ENCODE data around the gene RRAS.
"Not testable (repeated sequence)": the region's sequence is repeated elsewhere in the genome, so short reads cannot be mapped to it uniquely, and the experiment has no call there.

RRAS gene

DNA sequence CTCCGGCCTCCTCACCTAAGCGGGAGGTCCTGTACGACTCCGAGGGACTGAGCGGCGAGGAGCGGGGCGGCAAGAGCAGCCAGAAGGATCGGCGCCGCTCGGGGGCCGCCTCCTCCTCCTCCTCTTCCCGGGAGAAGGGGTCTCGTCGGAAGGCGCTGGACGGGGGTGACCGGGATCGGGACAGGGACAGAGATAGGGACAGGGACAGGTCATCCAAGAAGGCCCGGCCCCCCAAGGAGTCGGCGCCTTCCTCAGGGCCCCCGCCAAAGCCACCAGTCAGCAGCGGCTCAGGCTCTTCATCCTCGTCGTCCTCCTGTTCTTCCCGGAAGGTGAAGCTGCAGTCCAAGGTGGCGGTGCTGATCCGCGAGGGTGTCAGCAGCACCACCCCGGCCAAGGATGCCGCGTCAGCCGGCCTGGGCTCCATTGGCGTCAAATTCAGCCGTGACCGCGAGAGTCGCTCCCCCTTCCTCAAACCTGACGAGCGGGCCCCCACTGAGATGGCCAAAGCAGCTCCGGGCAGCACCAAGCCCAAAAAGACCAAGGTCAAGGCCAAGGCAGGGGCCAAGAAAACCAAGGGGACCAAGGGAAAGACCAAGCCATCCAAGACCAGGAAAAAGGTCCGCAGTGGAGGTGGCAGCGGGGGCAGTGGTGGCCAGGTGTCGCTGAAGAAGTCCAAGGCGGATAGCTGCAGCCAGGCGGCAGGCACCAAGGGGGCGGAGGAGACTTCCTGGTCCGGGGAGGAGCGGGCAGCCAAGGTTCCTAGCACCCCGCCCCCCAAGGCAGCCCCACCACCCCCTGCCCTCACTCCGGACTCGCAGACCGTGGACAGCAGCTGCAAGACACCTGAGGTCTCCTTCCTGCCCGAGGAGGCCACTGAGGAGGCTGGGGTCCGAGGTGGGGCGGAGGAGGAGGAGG is 12.9 kb upstream of the RRAS start:
- no peak for DNase-seq

DNA sequence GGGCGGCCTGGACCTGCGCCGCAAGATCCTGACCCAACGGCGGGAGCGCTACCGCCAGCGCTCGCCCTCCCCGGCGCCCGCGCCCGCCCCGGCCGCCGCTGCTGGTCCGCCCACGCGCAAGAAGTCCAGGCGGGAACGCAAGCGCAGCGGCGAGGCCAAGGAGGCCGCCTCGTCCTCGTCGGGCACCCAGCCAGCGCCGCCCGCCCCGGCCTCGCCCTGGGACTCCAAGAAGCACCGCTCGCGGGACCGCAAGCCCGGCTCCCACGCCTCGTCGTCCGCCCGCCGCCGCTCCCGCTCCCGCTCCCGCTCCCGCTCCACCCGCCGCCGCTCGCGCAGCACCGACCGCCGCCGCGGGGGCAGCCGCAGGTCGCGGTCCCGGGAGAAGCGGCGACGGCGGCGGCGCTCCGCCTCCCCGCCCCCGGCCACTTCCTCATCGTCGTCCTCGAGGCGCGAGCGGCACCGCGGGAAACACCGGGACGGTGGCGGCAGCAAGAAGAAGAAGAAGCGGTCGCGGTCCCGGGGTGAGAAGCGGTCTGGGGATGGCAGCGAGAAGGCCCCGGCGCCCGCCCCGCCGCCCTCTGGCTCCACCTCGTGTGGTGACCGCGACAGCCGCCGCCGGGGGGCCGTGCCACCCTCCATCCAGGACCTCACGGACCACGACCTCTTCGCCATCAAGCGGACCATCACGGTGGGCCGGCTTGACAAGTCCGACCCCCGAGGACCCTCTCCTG is 12.0 kb upstream of the RRAS start:
- DNase-seq: no peak

DNA sequence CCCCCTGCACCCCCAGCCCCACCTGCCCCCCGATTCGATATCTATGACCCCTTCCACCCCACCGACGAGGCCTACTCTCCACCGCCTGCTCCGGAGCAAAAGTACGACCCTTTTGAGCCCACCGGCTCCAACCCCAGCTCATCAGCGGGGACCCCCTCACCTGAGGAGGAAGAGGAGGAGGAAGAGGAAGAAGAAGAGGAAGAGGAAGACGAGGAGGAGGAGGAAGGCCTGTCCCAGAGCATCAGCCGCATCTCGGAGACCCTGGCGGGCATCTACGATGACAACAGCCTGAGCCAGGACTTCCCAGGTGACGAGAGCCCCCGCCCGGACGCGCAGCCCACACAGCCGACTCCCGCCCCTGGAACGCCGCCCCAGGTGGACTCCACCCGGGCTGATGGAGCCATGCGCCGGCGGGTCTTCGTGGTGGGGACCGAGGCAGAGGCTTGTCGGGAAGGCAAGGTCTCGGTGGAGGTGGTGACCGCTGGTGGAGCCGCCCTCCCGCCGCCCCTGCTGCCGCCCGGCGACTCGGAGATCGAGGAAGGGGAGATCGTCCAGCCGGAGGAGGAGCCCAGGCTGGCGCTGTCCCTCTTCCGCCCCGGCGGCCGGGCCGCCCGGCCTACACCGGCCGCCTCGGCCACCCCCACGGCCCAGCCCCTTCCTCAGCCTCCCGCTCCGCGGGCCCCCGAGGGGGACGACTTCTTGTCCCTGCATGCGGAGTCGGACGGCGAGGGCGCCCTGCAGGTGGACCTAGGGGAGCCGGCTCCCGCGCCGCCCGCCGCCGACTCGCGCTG is 11.3 kb upstream of the RRAS start:
- no peak for DNase-seq

DNA sequence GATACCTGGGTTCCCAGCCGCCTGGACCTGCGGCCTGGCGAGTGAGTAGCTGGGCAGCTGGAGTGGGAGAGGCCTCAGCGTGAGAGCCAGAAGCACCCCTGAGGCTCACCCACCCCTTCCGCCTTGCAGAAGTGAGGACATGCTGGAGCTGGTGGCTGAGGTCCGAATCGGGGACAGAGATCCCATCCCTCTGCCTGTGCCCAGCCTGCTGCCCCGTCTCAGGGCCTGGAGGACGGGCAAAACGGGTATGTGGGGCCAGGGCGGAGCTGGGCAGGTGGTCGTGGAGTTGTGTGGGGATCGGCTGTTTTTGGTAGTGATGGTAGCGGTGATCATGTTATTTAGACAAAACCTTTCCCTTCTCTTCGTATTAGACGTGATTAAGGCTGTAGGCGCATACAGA is 6.6 kb upstream of the RRAS start:
- no peak for DNase-seq

DNA sequence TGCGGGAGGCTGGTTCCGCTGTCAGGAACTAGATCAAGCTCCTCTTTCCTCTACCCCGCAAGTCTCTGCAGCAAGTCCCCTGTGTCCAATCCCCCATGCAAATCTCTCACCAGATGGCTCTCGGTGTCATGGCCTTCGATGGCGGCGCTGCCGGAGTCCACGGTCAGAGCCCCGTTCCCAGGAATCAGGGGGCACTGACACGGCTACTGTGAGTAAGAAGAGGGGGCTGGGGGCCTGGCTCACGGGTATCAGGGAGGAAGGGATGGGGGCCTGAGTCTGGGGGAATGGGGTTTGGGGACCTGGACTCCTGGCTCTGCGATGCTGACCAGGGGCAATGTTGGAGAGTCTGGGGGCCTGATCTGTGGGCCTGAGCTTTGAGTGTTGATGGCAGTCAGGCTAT is 6.1 kb upstream of the RRAS start:
- no peak for DNase-seq

DNA sequence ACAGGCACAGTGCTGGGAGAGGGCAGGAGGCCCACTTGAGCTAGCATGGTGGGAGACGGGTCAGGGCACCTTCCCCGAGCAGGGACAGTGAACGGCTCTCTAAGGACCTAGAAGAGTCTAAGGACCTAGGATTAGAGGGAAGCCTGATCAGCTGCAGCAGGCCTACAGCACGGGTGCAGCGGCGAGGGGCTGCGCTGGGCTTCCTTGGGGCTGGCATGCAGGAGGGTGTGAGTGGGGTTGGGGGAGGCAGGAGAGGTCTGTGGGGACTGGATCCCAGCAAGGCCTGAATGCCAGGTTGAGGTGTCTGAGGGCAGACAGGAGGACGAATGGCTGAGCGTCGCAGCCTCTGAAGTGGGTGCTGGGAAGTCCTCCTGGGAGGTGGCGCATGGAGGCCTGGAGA is 5.6 kb upstream of the RRAS start:
- no peak for DNase-seq

DNA sequence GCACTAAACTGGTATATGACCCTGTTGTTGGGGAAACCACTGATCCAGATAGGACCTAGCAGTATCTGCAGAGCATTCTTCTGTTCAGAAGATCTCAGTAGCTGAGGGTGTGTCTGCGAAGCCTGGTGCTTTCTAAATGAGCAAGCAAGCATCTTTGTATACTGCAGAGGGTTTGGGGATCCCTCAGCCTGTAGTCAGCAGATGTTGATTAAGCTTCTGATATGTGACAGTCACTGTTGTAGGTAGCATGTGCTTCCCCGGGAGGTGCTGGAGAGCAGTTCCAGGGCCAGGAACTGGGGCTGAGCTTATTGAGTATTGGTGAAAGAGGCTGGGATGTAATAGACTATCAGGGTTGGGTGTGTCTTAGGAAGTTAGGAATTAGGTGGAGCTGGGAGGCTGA is 3.5 kb upstream of the RRAS start:
- no peak for DNase-seq

DNA sequence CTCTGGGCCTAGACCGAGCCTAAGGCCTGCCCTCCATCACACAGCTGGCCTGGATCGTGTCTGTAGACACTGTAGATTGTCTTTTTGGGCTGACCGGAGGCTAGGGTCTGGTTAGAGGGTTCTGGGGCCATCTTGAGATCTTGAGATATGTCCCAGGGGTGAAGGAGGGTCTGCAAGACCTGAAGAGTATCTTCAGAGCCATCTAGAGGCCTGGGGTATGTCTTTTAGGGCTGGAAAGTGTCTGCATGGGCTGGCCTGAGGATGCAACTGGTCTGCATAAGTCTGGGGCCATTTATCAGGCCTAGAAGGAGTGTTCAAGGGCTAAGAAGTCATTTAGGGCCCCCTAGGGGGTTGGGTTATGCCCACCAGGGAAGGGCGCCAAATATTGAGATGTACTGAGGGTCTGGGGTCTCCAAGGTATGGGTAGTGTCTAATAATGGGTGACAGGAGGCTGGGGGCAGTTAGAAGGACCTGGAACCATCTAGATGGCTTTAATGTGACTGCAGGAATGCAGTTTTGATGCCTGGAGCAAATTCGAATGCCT is 2.6 kb upstream of the RRAS start:
- no peak for DNase-seq

DNA sequence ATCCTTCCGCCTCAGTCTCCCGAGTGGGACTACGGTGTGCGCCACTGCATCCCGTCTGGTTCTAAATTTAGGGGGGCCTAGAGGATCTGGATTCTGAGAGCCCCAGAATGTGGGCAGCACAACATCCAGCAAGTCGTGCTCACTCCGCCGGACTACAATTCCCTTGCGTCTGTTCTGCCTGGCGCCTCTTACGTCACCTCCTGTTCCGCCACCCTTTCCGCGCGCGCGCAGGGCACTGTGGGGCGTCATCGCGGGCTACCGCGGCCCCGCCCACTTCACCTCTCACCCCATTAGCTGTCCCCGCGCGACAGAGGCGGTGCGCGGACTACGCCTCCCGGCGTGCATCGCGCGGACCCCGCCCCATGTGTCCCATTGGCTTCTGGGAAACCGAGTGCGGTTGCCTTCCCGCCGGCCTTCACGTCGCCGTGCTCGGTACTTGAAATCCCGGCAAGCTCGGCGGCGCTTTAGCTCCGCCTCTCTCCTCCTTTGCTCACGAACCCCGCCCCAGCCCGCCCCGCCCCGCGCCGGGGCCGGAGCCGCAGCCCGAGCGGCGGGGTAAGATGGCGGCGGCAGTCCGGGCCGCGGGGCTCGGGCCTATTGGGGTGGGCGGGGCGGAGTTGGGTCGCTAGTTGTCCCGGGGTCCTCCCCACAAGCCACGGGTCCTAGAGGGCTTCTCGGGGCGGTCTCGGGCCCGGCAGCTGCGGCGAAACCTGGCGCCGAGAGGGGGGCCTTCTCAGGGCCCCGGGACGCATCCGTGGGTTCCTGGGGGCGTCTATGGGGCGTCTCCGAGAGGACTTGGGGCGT is 1.9 kb upstream of the RRAS start, which contains the start of gene SCAF1:
Gene SCAF1 (plus strand): TSS at position 522 of the 804 bp plus-strand sequence. CDS start 2,818 bp downstream, outside the sequence.
- peak; percentile 99 for DNase-seq

DNA sequence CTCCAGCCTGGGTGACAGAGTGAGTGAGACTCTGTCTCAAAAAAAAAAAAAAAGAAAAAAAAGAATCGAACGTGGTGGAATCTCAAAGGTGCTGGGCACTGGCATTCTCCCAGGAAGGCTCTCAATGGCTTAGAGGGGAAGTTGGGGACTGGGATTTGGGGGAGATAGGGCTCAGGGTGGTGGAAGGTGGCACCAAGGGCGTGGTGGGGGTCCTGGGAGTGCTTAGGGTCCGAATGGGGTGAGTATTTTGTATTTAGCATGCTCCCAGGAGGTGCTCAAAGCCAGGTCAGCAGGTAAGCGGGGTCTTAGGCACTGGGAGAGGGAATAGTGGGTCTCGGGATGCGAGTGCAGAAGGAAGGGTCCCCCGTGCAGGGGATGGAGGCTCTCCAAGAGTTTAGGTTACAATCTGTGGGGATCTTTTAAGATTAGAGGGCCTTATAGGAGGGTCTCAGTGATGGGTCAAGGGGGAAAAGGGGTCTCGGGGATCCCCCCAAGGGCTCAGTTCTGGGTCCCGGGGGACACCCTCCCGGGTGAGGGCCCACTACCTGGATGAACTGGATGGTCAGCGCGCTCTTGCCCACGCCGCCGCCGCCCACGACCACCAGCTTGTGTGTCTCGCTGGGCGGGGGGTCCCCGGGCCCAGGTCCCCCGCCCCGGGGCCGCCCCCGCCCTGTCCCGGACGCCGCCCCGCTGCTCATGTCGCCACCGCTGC is 386 bp downstream of the RRAS start:
- no peak for DNase-seq

DNA sequence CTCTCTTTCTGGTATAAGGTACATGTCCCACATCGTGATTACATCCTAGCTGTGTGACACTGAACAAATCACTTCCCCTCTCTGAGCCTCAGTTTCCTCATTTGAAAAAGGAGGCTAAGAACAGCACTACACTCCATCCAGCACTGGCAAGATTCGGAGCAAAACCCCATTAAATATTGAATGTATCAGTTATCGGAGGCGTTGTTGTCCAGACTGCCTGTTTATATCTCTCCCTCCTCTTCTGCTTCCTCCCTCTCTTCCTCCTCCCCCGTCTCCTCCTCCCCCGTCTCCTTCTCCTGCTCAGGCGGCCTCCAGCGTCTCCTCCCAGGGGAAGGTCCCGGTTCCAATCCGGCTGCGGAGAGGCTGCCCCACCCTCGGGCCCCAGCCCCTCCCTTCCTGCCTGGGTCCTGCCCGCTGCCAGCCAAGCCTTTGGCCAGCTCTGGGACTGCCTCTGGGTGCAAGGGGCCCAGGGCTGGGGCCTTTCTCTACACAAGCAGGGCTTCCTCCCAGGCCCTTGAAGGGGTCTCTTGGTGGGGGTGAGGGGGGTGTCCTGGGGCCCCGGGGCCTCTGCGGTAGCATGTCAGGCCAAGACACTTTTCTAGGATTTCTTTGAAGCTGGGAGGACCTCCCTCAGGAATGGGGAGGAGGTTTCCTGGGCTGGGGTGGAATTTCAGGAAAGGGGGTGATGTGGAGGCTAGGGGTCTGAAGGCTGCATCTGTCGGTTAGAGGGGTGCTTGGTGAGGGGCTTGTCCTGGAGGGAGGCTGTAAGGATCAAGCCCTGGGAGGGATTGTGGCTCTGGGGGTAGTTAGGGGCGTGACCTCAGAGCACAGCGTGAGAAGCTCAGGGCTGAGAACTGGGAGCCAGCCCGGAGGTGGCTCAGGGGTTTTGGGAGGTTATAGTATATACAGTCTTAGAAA is 1.9 kb downstream of the RRAS start:
- DNase-seq: no peak

DNA sequence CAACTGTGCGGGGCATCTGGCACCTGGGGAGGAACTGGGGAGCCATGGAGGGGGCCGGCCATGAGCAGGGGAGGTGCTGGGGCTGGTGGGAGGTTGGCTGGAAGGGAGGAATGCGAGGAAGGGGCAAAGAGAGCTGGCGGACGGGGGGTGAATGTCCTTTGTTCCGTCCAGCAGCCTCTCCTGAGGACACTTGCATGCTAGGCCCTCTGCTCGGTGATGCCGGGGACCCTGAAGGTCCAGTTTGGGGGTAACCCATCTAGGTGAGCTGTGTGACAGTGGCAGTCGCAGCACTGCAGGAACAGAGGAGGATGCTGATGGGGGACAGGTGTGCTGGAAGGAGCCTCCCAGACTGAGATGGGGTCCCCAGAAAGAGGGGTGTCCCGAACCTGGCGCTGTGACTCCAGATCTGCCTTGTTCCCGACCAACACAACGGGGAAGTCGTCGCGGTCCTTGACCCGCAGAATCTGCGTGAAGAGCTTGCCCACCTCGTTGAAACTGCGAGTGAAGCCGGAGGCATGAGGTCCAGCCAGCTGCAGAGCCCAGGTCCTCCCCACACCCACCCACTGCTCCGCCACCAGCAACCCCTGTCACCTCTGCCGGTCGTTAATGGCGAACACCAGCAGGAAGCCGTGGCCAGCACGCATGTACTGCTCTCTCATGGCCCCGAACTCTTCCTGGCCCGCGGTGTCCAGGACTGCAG is 3.6 kb downstream of the RRAS start:
- DNase-seq: no peak

DNA sequence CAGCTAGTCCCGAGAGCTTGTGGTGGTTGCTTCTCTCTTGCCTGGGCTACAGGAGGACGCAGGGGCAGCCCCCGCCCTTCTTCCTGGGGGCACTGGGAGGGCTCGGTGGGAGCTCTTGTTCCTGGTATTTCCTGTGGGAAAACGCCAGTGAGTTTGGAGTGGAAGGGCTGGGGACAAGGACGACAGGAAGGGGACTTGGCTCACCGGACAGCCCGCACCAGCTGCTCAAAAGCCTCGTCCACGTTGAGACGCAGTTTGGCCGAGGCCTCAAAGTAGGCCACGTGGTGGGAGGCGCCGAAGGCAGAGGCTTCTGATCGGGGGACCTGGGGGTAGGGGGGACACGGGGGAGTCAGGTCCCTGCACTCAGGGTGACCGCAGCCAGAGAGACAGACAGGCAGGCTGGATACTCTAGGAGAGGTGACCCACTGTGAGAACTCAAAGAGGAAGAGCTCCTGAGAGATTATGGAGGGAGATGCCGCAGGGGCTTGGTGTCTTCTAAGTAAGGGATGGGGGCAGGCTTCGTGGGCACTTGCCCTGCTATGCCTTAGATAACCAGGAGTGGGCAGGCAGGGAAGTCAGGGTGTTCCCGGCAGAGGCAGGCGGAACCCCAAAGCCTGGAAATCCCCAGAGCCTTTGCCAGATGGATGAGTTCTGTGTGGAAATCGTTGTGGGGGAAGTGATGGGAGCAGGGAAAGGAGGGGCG is 4.3 kb downstream of the RRAS start:
- no peak for DNase-seq

DNA sequence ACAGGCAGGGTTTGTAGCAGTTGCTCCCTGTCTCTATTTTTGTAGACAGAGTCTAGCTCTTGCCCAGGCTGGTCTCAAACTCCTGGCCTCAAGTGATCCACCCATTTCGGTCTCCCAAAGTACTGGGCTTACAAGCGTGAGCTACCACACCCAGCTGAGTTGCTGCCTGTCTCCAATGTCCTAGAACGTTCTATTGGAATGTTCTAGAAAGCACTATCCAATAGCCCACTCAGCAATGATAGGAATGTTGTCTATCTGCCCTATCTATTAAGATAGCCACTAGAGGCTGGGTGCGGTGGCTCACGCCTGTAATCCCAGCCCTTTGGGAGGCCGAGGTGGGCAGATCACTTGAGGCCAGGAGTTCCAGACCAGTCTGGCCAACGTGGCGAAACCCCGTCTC is 6.7 kb downstream of the RRAS start:
- not testable (repeated sequence) for DNase-seq

DNA sequence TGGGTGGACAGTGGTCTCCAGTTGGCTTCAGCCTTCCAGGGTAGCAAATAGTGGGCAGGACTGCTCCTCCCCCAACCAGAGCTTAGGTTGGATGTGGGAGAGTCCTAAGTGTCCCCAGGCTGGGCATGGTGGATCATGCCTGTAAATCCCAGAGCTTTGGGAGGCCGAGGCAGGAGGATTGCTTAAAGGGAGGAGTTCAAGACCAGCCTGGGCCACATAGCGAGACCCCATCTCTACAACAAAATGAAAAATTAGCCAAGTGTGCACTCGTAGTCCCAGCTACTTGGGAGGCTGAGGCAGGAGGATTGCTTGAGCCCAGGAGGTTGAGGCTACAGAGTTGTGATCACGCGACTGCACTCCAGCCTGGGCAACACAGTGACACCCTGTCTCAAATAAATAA is 7.4 kb downstream of the RRAS start:
- no peak for DNase-seq

DNA sequence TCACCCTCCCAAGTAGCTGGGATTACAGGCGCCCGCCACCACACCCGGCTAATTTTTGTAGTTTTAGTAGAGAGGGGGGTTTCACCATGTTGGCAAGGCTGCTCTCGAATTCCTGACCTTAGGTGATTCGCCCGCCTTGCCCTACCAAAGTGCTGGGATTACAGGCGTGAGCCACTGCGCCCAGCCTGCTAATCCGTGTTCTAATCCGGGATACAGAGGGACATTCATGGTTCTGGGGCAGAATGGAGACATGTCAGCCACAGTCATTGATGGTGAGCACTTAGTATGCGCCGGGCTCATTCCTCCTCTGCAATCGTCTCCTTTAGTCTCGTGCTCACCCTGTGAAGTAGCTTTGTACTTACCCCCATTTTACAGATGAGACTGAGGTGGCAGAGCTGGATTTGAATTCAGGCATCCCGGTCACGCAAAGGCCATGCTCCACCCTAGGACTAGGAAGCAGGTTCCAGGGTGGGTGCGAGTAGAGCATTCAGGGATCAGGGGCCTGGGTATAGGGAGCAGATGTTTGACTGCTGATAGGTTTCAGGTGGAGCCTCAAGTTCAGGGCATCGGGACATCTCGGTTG is 8.2 kb downstream of the RRAS start:
- DNase-seq: no peak

DNA sequence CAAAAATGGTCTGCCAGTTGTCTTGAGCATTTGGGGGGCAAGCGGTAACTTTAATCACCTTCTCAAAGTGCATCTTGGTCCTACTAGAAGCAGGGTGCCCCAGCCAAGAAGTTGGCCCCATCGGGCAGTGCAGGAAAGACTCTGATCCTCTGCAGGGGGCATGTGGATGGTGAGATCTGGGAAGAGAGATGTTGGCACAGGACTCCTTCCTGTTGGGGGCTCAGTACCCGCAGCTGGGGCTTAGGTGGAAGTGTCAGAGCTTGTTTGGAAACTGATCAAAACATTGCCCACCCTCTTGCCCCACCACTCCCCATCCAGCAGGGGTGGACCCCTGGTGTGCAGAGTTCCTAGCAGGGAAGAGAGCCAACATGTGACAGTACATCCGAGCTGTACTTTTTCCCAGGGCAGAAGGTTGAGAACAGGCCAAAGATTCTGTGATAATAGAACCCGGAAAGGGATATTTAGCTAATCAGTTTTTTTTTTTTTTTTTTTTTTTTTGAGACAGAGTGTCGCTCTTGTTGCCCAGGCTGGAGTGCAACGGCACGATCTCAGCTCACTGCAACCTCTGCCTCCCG is 8.8 kb downstream of the RRAS start:
- no peak for DNase-seq

DNA sequence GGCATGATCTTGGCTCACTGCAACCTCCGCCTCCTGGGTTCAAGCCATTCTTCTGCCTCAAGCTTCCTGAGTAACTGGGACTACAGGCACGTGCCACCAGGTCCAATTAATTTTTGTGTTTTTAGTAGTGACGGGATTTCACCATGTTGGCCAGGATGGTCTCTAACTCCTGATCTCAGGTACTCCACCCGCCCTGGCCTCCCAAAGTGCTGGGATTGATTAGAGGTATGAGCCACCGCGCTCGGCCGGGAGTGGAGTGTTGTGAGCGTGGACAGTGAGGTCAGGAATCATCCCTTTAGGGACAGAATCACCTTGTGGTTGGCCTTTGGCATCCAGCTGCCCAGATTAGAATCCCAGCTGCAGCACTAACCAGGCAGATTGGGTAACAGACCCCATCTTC is 10.3 kb downstream of the RRAS start:
- DNase-seq: no peak
